GM18508 (cell line): ENCODE results near the gene HOXA7.

Source experiments
- ATAC-seq: cut with Tn5 transposase; IDR thresholded peaks from one replicate; pipeline ENCODE4 v1.9.1; 2021; ENCODE audit warnings: moderate number of reproducible peaks; ENCODE audit not compliant: insufficient read depth, unreplicated experiment

Gene HOXA7

GRCh38 chr7:27172315-27172774 lies 15.9 kb upstream of the HOXA7 start:
- ATAC-seq = no peak

- no peak for ATAC-seq
Observed at GRCh38 chr7:27171637-27172314, 15.3 kb upstream of the HOXA7 start.

DNA sequence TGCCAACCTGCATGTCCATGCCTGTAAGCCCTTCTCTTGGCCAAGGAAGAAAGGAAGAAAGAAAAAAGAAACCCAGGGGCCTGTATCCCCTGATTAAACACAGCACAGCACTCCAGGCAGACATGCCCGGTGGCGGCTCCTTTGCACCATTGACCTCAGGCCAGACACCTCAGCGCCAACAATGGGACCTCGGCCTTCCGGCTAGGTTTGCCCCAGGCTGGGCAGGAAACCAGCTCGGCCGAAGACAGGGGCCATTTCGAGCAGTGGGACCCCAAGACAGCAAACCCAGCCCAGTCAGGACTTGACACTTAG lies 14.8 kb upstream of the HOXA7 start:
- ATAC-seq = no peak

GRCh38 chr7:27170426-27171324 lies 14.2 kb upstream of the HOXA7 start:
- no peak for ATAC-seq

GRCh38 chr7:27169658-27170425 lies 13.4 kb upstream of the HOXA7 start:
- no peak for ATAC-seq

DNA sequence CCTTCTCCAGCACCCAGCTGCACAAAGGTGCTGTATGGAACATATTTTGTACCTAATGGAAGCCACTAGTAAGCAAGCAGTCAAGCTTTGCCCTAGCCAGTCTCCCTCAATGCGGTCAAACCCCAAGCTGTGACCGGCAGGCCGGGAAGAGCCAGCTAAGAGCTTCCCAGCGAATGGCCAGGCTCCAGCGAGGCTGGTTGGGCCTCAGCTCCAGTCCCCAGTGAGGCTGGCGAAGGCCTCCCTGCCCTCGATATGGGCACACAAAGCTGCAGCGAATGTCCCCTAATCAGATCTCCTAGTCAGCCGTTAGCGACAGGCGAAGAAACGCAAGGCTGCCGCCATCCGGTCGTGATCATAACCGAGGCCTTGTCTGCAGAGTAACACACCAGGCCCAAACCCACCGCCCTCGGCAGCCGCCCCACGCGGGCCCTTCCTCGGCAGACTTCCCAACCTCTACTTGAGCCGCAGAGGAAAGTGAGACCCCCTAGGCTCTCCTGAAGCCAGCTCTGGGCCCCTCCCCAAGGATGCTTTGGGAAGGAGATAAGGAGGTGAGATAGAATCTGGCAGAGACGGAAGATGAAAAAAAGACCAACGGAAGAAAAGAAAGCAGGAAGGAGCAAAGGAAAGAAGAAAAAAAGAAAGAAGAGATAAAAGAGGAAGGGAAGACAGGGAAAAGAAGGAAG lies 11.9 kb upstream of the HOXA7 start:
- ATAC-seq = no peak

DNA sequence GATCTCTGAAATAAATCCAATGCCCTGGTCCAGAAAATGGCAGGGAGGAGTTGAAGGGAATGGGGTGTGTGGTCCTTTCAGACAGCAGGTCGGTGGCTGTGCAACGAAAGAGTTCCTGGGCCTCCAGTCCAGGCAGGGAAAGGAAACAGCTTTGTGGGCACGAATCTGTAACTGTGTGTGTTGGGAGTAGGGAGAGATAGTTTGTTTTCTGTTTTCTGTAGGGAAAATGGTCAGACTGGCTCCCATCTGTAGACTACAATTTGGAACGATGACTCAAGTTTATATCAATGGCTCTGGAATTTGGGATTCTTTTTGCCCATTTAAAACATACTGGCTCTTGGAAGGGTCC lies 11.4 kb upstream of the HOXA7 start:
- ATAC-seq = no peak

DNA sequence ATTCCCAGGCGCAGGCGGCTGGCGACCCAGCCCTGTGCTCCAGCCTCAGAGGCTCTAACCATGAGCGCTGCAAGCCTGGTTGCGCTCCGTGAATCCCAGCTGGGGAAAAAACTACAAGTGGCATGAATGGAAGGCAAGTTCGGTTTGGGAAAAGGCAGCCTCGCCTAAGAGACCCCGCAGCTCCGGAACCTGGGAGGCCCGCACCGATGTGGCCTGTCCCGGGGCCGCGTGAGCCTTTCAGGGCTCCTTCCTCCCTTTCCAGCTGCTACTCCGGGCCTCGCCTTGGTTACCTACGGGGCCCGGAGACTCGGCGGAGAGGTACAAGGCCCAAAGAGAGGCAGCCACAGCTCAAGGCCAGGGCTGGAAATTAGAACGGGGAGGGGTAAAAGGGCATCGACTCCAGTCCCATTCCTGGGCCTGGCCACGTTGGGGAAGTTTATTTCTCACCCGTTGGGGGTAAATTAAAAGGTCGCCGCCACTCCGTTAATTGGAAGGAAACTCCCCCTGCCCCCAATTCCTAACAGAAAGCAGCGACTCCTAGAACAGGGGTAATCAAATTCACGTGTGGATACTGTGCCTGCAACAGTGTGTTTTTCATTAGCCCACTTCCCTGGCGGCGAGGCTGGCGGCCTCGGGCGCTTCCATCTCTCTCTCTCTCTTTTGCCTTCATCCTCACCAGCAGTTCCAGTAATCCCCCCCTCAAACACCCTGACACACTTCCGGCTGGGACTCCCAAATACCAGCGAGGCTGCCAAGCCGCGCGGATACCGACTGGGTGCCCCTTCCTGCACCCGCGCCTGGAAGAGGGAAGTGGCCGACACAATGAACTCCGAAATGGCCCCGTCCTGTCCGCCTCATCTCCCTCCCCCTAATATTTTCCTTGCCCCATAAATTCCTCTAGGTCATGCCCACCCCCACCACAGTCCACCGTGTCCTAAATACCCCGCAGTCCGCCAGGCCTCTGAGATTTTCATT lies 10.3 kb upstream of the HOXA7 start:
- ATAC-seq = no peak

- no peak for ATAC-seq
Observed at GRCh38 chr7:27165996-27166530, 9.6 kb upstream of the HOXA7 start.

GRCh38 chr7:27165089-27165995 lies 8.9 kb upstream of the HOXA7 start, which contains the start of gene HOXA9:
Gene HOXA9 (minus strand): TSS chr7:27165537. CDS start chr7:27165457, 80 bp downstream.
- no peak for ATAC-seq

DNA sequence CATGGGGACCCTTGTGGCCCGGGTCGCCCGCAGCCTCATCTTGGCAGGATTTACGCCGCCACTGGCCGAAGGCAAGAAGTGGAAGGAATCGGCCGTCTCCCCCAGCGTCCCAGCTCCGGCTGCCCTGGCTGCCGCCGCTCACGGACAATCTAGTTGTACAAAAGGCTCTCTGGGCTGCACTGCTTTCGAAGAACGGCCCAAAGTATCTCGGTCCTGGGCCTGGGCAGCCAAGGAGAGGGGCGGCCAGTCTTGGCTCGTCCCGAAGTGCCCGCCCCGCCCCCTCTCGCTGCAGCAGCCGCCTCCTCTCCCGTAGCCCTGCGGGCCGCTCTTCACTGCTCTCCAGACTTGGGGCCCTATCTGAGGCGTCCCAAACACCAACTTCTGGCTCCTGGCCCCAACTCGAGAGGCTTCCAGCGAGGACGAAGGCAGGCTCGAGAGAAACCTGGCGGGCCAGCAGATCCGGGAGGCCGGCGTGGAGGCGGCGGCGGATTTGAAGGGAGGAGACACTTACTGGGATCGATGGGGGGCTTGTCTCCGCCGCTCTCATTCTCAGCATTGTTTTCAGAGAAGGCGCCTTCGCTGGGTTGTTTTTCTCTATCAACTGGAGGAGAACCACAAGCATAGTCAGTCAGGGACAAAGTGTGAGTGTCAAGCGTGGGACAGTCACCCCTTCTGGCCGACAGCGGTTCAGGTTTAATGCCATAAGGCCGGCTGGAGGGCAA lies 8.1 kb upstream of the HOXA7 start:
- ATAC-seq = no peak

GRCh38 chr7:27164045-27164366 lies 7.5 kb upstream of the HOXA7 start:
- no peak for ATAC-seq

DNA sequence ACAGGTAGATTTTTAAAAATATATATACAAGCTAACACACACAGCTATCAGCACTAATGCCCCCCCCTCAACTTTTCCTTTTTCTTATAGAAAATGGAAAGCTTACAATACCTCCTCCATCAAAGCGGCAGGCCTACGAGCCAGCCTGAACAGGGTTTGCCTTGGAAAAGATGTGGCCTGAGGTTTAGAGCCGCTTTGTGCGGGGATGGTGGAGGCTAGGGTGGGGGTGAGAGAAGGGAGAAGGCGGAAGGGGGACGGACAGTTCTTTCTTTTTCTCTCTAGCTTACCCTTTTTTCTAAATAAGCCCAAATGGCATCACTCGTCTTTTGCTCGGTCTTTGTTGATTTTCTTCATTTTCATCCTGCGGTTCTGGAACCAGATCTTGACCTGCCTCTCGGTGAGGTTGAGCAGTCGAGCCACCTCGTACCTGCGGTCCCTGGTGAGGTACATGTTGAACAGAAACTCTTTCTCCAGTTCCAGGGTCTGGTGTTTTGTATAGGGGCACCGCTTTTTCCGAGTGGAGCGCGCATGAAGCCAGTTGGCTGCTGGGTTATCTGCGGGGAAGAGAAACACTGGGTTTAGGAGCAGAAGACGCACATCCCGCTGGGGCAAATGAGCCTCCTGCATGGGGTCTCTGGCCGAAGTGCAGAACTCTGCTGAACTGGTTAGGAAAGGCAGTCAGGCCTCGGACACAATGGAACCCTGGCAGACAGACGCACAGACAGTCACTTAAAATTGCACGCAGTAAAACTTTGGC lies 7.0 kb upstream of the HOXA7 start:
- no peak for ATAC-seq

- ATAC-seq = no peak
Observed at GRCh38 chr7:27162561-27163287, 6.2 kb upstream of the HOXA7 start.

DNA sequence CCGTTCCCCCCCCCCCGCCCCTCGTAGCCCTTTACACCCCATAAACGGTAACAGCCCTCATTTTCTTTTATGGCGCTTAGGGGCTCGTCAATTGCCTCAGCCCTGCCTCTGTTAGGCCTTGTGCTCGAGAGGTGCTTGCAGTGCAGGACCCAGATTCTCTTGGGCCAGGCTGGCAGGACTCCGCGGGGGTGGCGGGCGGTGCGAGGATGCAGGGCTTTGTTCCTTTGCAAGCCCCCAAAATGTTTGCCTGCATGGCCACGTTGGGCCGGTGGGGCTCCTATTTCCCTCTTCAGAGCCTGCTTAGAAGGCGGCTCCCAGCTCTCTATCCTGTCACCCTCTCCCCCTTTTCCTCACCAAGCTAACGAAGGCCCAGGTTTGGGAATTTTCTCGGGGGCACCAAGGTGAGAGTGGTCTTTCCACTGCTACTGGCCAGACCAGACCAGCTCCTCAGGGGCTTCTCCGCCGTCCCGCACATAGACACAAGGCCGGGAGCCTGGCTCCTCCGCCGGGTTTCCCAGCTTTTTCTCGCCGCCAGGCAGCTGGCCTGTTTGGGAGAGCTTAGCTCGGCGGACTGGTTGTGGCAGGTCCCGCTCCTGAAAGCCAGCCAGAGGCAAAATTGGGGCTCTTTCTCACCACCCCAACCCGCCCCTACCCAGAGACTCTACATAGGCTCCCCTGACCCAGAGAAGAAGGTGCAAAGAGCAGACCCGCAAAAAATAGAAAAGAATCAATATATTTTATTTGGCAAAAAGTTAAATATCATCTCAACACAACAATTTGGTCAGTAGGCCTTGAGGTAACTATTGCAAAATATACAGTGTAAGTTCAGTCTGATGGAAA lies 5.5 kb upstream of the HOXA7 start:
- ATAC-seq = no peak
